ENCODE data around the gene HERC2.
"Not testable (repeated sequence)": the region's sequence is repeated elsewhere in the genome, so short reads cannot be mapped to it uniquely, and the experiment has no call there.

The HERC2 gene

GRCh38 chr15:28222612-28223011 lies 99.4 kb downstream of the HERC2 start:
- DNase-seq, result not testable (repeated sequence)

GRCh38 chr15:28221696-28222095 lies 100.3 kb downstream of the HERC2 start:
- not testable (repeated sequence) for DNase-seq

GRCh38 chr15:28219116-28219515 lies 102.9 kb downstream of the HERC2 start:
- no peak for DNase-seq

DNA sequence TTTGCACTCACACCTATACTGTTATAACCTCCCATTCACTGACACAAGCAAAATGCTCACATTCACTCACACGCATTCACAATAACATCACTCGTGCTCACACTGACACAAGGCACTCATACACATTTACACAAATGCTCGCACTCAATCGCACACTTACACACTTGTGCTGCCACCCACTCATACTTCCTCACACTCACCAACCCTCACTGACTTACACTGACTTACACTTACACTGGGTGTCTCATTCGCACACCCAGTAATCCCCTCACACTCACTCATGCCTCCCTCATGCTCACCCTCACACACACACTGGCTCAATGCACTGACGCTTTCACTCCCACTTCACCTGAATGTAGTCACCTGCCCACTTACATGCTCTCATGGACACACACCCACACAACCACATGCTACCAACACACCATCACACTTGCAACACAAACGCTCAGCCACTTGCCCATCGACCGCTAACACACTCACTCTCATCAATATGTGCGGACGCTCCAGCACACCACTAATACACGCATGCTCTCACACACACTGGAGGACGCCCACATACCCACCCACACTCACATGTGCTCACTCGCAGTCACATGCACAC lies 104.9 kb downstream of the HERC2 start:
- not testable (repeated sequence) for DNase-seq

DNA sequence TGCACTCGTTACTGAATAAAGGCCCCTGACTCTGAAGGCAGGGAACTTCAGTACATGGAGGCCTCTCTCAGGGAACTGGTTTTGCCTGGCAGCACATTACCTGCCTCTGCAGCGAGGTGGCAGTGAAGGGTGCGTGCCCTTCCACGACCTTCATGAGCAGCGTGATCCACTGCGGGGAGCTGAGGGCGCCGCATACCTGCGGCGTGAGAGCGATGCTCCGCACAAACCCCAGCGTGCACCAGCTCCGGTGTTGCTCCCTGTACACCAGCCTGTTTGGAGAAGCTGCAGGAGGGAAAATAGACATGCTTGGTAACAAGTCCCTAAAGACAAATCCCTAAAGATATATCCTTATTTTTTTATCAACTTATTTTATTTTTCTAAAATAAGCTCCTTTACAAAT lies 106.5 kb downstream of the HERC2 start:
- not testable (repeated sequence) for DNase-seq

DNA sequence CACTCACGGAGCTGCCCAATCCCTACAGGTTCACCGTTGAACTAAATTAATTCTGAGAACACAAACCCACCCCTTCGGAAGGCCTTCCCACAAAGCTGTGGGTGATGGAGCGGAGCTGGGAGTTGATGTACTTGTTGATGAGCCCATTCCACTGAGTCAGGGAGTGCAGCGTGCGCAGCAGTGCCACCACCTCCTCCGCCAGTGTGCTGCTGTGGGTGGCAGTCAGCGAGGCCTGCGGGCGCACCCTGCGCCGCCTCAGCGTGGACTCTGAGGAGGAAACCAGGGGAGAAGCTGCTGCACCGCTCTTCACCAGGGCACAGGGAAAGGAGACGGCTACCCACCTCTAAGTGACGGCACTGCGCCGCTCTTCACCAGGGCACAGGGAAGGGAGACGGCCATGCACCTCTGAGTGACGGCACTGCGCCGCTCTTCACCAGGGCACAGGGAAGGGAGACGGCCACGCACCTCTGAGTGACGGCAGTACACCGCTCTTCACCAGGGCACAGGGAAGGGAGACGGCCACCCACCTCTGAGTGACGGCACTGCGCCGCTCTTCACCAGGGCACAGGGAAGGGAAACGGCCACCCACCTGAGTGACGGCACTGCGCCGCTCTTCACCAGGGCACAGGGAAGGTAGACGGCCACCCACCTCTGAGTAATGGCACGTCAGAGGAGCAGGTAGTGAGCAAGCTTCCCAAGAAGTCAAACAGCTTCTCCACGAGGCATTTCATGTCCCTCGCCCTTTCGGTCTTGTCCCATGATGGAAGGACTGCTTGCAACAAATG lies 107.8 kb downstream of the HERC2 start:
- DNase-seq, result not testable (repeated sequence)

GRCh38 chr15:28213393-28213792 lies 108.6 kb downstream of the HERC2 start:
- DNase-seq, result not testable (repeated sequence)

DNA sequence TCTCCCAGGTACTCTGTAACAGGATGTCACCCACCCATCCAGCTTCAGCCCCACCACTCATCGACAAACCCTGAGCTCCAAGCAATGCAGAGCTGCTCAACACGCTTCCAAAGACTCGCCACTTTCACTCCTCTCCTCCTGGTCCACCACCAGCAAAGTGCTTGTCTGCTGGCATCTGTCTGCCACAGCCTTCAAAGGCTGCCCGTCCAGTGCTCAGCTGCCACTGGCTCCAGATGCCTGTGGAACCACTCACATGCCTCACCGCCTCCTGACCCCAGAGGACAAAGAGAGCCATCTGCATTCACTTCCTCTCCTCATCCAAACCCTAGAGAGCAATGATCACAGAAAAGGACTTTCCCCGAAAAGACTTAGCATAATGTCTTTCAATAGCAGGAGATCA lies 113.4 kb downstream of the HERC2 start:
- no peak for DNase-seq

GRCh38 chr15:28205640-28206039 lies 116.3 kb downstream of the HERC2 start:
- DNase-seq, result not testable (repeated sequence)

DNA sequence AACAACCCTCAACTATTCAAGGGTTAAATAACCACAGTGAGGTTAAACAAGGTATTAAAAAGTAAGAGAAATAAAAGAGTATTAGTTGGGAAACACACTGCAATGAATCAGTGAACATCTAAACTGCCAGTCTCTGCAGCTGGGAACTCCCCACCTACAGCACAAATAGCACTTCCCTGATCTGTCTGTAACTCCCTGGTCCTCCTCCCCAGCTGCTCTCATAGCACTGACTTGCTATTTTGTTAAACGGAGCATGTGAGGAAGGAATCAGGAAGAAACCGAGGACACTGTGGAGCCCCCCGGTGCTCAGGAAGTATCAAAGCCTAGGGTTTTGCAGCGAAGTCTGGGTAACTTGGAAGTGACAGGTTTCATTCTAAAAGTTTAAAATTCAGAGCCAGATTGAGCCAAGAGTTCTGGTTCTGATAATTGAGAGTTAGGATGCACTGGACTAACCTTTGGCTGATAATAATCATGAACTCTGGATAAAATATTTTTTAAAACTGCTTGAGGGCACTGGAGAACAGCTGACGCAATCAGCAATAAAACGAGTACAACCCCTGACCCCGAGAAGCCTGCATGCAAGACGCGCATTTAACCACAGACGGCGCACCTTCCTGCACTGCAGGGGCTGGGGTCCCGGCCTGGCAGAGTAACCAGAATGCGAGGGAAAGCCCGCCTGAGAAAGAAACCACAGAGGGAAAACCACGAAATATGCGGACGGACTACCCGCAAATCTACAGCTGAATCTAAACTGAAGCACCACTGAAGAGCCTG lies 118.7 kb downstream of the HERC2 start:
- DNase-seq, result not testable (repeated sequence)

- not testable (repeated sequence) for DNase-seq
Observed at GRCh38 chr15:28202124-28202523, 119.9 kb downstream of the HERC2 start.

- DNase-seq, result not testable (repeated sequence)
Observed at GRCh38 chr15:28198215-28198614, 123.8 kb downstream of the HERC2 start.

- DNase-seq, result not testable (repeated sequence)
Observed at GRCh38 chr15:28197694-28198093, 124.3 kb downstream of the HERC2 start.

DNA sequence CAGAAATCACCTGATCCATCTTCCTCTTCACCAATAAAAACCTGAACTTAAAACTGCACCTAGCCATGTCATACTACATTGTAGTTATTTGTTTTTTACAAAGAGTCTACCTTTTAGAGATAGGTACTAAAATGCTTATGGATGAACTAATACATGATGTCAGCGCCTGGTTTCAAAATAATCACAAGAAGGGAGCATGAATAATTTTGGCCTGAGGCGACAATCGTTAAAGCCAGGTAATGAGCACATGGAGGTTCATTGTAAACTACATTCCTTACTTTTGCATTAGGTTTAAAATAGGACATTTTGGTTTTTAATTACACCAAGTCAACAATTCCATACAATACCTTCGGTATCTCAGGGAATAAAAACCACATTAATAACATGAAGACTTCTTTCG lies 125.4 kb downstream of the HERC2 start:
- DNase-seq, result not testable (repeated sequence)

DNA sequence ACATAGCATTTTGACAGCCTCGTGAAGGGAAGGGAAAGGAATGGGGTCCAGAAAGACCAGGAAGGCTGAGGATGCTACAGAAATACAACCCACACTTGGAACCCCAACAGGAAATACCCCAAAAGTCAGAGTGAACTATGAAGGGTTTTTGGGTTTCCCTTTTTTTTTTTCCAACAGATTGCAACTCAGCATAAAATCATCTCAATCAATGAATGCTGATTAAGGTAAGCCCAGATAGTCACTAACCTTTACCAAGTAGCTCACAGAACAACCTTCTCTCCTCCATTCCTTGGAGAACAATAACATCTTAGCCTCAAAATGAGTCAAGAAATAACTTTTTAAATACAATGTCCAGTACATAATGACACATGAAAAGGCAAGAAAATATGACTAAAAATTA lies 129.2 kb downstream of the HERC2 start:
- DNase-seq, result no peak

GRCh38 chr15:28191832-28192231 lies 130.1 kb downstream of the HERC2 start:
- no peak for DNase-seq

- no peak for DNase-seq
Observed at GRCh38 chr15:28190391-28191174, 131.4 kb downstream of the HERC2 start.

GRCh38 chr15:28185148-28185895 lies 136.7 kb downstream of the HERC2 start:
- no peak for DNase-seq

DNA sequence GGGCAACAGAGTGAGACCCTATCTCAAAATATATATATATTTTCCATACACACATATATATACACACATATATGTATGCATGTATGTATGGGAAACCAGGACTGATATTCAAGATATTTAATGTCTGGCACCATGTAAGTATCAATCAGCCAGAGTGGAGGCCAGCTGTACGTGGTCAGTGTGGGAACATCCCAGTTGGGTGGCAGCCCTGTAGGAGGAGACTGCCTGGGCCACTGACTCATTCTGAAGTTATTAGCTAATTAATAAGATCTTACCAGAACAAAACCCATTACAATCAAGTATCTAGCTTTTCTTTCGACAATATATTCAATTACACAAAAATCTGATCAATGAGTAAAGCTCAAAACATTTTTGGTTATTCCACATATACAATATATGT lies 137.8 kb downstream of the HERC2 start:
- no peak for DNase-seq

DNA sequence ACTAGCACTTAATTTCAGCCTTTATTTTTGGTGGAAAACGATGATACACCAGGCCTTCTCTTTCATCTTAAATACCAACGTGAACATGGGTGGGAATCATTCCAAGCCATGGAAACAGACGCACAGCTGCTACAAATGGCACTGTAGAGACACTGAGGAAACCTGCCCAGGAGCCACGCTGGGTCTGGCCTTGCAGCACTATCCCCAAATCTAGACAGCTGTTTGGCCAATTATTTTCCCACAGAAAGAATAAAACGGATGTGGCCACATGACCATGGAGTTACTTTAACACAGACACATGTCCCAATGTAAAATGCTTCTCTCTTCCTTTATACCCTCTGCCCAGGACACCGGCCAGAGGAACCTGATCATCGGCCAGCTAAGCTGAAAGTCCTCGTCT lies 139.2 kb downstream of the HERC2 start:
- no peak for DNase-seq

GRCh38 chr15:28182216-28182615 lies 139.8 kb downstream of the HERC2 start:
- DNase-seq, result no peak

GRCh38 chr15:28181366-28181765 lies 140.6 kb downstream of the HERC2 start:
- DNase-seq, result no peak
